ENCODE measurements around the gene SHD. TPM values are rescaled to one million over a fixed set of nuclear protein-coding genes. Genes with fewer than 3 reads are reported as not detected.

Gene SHD
- total RNA-seq, 2 donors from 2014 or later = 2.8 to 6.6 TPM

- H3K4me3 ChIP-seq (ENCODE audit: low read length) = no peak overlapping the region
- peaks cover 44% of the 10 kb centered on the region for H3K27me3 Mint-ChIP-seq (ENCODE audit: insufficient read depth)
These were observed 1.1 kb upstream of the SHD start for GRCh38 chr19:4278010-4278409.

GRCh38 chr19:4279267-4279529, 132 bp downstream of the SHD start:
- H3K4me1 Mint-ChIP-seq = peaks cover 2% of the 10 kb centered on the region
- H3K27me3 Mint-ChIP-seq (ENCODE audit: insufficient read depth) = peaks cover 50% of the 10 kb centered on the region
- H3K36me3 Mint-ChIP-seq (ENCODE audit: low read depth) = no peaks in the 10 kb centered on the region
- H3K9me3 ChIP-seq (ENCODE audit: control insufficient read depth, low read length) = no peaks in the 10 kb centered on the region
- H3K4me1 ChIP-seq (ENCODE audit: control insufficient read depth, insufficient read depth, low read length) = no peaks in the 10 kb centered on the region
- WGBS, 2 experiments (ENCODE audit: insufficient coverage in 1 of 2, insufficient read length in 1 of 2) = 0% methylated on average over 23 of the region's 30 CpGs; no CpG with 5 or more reads in 1 of the 2 experiments
- peak overlapping the region; percentile 63 for H3K4me3 Mint-ChIP-seq
- H3K9me3 Mint-ChIP-seq = no peaks in the 10 kb centered on the region
- peaks cover 42% of the 10 kb centered on the region for H3K27me3 ChIP-seq (ENCODE audit: control insufficient read depth, insufficient read depth, low read length, poor library complexity, severe bottlenecking)
- no peak overlapping the region for H3K27ac ChIP-seq (ENCODE audit: low read depth, low read length)
- H3K36me3 ChIP-seq (ENCODE audit: control insufficient read depth, insufficient read depth, low read length) = no peaks in the 10 kb centered on the region
- no peak for TF ChIP-seq CTCF (conservative IDR thresholded peaks at IDR 0.05)
- DNase-seq = no peak
- H3K9ac ChIP-seq (ENCODE audit: extremely low read depth, low read length, poor library complexity, severe bottlenecking) = peak overlapping the region; percentile 15
- H3K4me3 ChIP-seq (ENCODE audit: low read length) = peak overlapping the region; percentile 71
- no peak overlapping the region for H3K27ac Mint-ChIP-seq

More at GRCh38 chr19:4278010-4278409, 1.1 kb upstream of the SHD start:
- Mint-ChIP-seq H3K36me3 (ENCODE audit: low read depth) (no peaks in the 10 kb centered on the region), H3K4me1 (peaks cover 2% of the 10 kb centered on the region), H3K9me3 (no peaks in the 10 kb centered on the region), H3K4me3 (peak overlapping the region; percentile 63), H3K27ac (no peak overlapping the region)
- Histone ChIP-seq H3K4me1 (ENCODE audit: control insufficient read depth, insufficient read depth, low read length) (no peaks in the 10 kb centered on the region), H3K36me3 (ENCODE audit: control insufficient read depth, insufficient read depth, low read length) (no peaks in the 10 kb centered on the region), H3K27ac (ENCODE audit: low read depth, low read length) (no peak overlapping the region), H3K9ac (ENCODE audit: extremely low read depth, low read length, poor library complexity, severe bottlenecking) (no peak overlapping the region), H3K9me3 (ENCODE audit: control insufficient read depth, low read length) (no peaks in the 10 kb centered on the region), H3K27me3 (ENCODE audit: control insufficient read depth, insufficient read depth, low read length, poor library complexity, severe bottlenecking) (peaks cover 40% of the 10 kb centered on the region)
- TF ChIP-seq CTCF (conservative IDR thresholded peaks at IDR 0.05) = no peak
- peak; percentile 56 for DNase-seq
- 59 to 67% methylated on average over 3 to 4 of the region's 4 CpGs for WGBS, 2 experiments (ENCODE audit: insufficient coverage in 1 of 2, insufficient read length in 1 of 2)

- H3K9ac ChIP-seq (ENCODE audit: extremely low read depth, low read length, poor library complexity, severe bottlenecking) = peak overlapping the region; percentile 15
- no peaks in the 10 kb centered on the region for H3K9me3 ChIP-seq (ENCODE audit: control insufficient read depth, low read length)
- H3K4me1 ChIP-seq (ENCODE audit: control insufficient read depth, insufficient read depth, low read length) = no peaks in the 10 kb centered on the region
- Mint-ChIP-seq H3K27ac (no peak overlapping the region), H3K27me3 (ENCODE audit: insufficient read depth) (peaks cover 52% of the 10 kb centered on the region), H3K4me3 (peak overlapping the region; percentile 63), H3K4me1 (peaks cover 2% of the 10 kb centered on the region), H3K36me3 (ENCODE audit: low read depth) (no peaks in the 10 kb centered on the region), H3K9me3 (no peaks in the 10 kb centered on the region)
- 6 to 7% methylated on average over 27 to 71 of the region's 71 CpGs for WGBS, 2 experiments (ENCODE audit: insufficient coverage in 1 of 2, insufficient read length in 1 of 2)
- H3K36me3 ChIP-seq (ENCODE audit: control insufficient read depth, insufficient read depth, low read length) = no peaks in the 10 kb centered on the region
- no peak overlapping the region for H3K27ac ChIP-seq (ENCODE audit: low read depth, low read length)
- peaks cover 42% of the 10 kb centered on the region for H3K27me3 ChIP-seq (ENCODE audit: control insufficient read depth, insufficient read depth, low read length, poor library complexity, severe bottlenecking)
- peak overlapping the region; percentile 71 for H3K4me3 ChIP-seq (ENCODE audit: low read length)
- no peak for TF ChIP-seq CTCF (conservative IDR thresholded peaks at IDR 0.05)
- DNase-seq = no peak
These were observed 710 bp downstream of the SHD start for GRCh38 chr19:4279530-4280422.

Data from endodermal cell (in vitro differentiated cells).